ENCODE results near the gene ASH1L.

ASH1L gene

GRCh38 chr1:155326631-155327037 is 236.0 kb downstream of the ASH1L start:
- DNase-seq: no peak

- DNase-seq: no peak
Observed at GRCh38 chr1:155326020-155326526, 236.5 kb downstream of the ASH1L start.

GRCh38 chr1:155325603-155325893 is 237.1 kb downstream of the ASH1L start:
- no peak for DNase-seq

- peak; percentile 64 for DNase-seq
Observed at GRCh38 chr1:155324717-155325602, 237.6 kb downstream of the ASH1L start.

GRCh38 chr1:155324037-155324716 is 238.4 kb downstream of the ASH1L start:
- peak; percentile 91 for DNase-seq

- DNase-seq: peak; percentile 54
Observed at GRCh38 chr1:155323729-155324036, 238.9 kb downstream of the ASH1L start.

GRCh38 chr1:155322953-155323728 is 239.5 kb downstream of the ASH1L start:
- peak; percentile 84 for DNase-seq

- DNase-seq: peak; percentile 13
Observed at GRCh38 chr1:155322571-155322952, 240.0 kb downstream of the ASH1L start.

GRCh38 chr1:155321639-155322503 is 240.7 kb downstream of the ASH1L start:
- no peak for DNase-seq

GRCh38 chr1:155320661-155321617 is 241.7 kb downstream of the ASH1L start, which contains the start of gene RUSC1:
Gene RUSC1, plus strand, starts transcription at chr1:155320894. Its CDS starts 880 bp downstream, at chr1:155321774.
- DNase-seq: no peak

- no peak for DNase-seq
Observed at GRCh38 chr1:155320252-155320651, 242.4 kb downstream of the ASH1L start.

GRCh38 chr1:155319536-155319935 is 243.1 kb downstream of the ASH1L start:
- no peak for DNase-seq

GRCh38 chr1:155318082-155318481 is 244.5 kb downstream of the ASH1L start:
- no peak for DNase-seq

GRCh38 chr1:155316922-155317321 is 245.7 kb downstream of the ASH1L start:
- DNase-seq: no peak

GRCh38 chr1:155313261-155313660 is 249.3 kb downstream of the ASH1L start:
- no peak for DNase-seq

GRCh38 chr1:155309423-155310021 is 253.1 kb downstream of the ASH1L start:
- no peak for DNase-seq

- DNase-seq: peak; percentile 100
Observed at GRCh38 chr1:155308493-155309422, 253.8 kb downstream of the ASH1L start, which contains the start of gene FDPS. Gene FDPS, plus strand, starts transcription at chr1:155308866. Its CDS starts 924 bp downstream, at chr1:155309790.

GRCh38 chr1:155307247-155307740 is 255.3 kb downstream of the ASH1L start:
- peak; percentile 45 for DNase-seq

- no peak for DNase-seq
Observed at GRCh38 chr1:155305881-155306391, 256.7 kb downstream of the ASH1L start.
